GM23338 (cell line): ENCODE measurements around the gene LGALSL. TPM values are rescaled to one million over a fixed set of nuclear protein-coding genes. Genes with fewer than 3 reads are reported as not detected.

ENCODE experiments used
- ATAC-seq: fragments of 200-7000 bp; cut with Tn5 transposase; 3 replicates; pipeline ENCODE4 v1.9.1; 2020
- DNase-seq: peaks from one replicate; pipeline ENCODE4 v3.0.0-alpha.2; 2015; ENCODE audit warnings: low spot score
- H2AFZ ChIP-seq: fragments of 200-600 bp; sonication (generic); 2 replicates; pipeline ENCODE4 v1.8.0; 2016; ENCODE audit warnings: antibody characterized with exemption, mild to moderate bottlenecking, moderate library complexity
- H3F3A ChIP-seq: fragments of 200-600 bp; sonication (generic); replicated peaks from 2 replicates; pipeline ENCODE4 v1.8.0; 2017; ENCODE audit warnings: antibody characterized with exemption, mixed run types, low read depth
- H3K27ac ChIP-seq: fragments of 200-600 bp; sonication (generic); 2 replicates; pipeline ENCODE4 v1.6.1; 2016; ENCODE audit warnings: low read depth
- H3K27me3 ChIP-seq: fragments of 200-600 bp; sonication (generic); 2 replicates; pipeline ENCODE4 v1.8.0; 2016; ENCODE audit warnings: mild to moderate bottlenecking, mixed run types, moderate library complexity; ENCODE audit not compliant: insufficient read depth
- H3K36me3 ChIP-seq: fragments of 200-600 bp; sonication (generic); 2 replicates; pipeline ENCODE4 v1.8.0; 2016; ENCODE audit warnings: mild to moderate bottlenecking; ENCODE audit not compliant: insufficient read depth
- H3K4me1 ChIP-seq: fragments of 200-600 bp; sonication (generic); 2 replicates; pipeline ENCODE4 v1.8.0; 2016; ENCODE audit warnings: mild to moderate bottlenecking, moderate library complexity; ENCODE audit not compliant: insufficient read depth
- H3K4me2 ChIP-seq: fragments of 200-600 bp; sonication (generic); 2 replicates; pipeline ENCODE4 v1.7.1; 2017; ENCODE audit warnings: mixed run types
- H3K4me3 ChIP-seq: fragments of 200-600 bp; sonication (generic); 2 replicates; pipeline ENCODE4 v1.6.1; 2016; ENCODE audit warnings: mixed run types
- H3K79me2 ChIP-seq: fragments of 200-600 bp; sonication (generic); replicated peaks from 2 replicates; pipeline ENCODE4 v1.8.0; 2017; ENCODE audit warnings: mild to moderate bottlenecking; ENCODE audit not compliant: insufficient read depth
- H3K9me2 ChIP-seq: fragments of 200-600 bp; sonication (generic); 2 replicates; pipeline ENCODE4 v1.8.0; 2017; ENCODE audit not compliant: insufficient read depth
- H4K20me1 ChIP-seq: fragments of 200-600 bp; sonication (generic); replicated peaks from 2 replicates; pipeline ENCODE4 v1.8.0; 2017; ENCODE audit warnings: mild to moderate bottlenecking; ENCODE audit not compliant: insufficient read depth
- H3K27ac Mint-ChIP-seq: 2 replicates; pipeline ENCODE4 v1.8.0; 2020; ENCODE audit warnings: inconsistent platforms, mild to moderate bottlenecking, moderate library complexity, mixed read lengths
- H3K27me3 Mint-ChIP-seq: 3 replicates; pipeline ENCODE4 v1.8.0; 2022; ENCODE audit warnings: low read depth, mild to moderate bottlenecking, moderate library complexity, mixed read lengths, inconsistent platforms; ENCODE audit not compliant: insufficient read depth, poor library complexity
- H3K36me3 Mint-ChIP-seq: 3 replicates; pipeline ENCODE4 v1.8.0; 2021; ENCODE audit warnings: low read depth, mild to moderate bottlenecking, inconsistent platforms, moderate library complexity, mixed read lengths
- H3K4me1 Mint-ChIP-seq: 3 replicates; pipeline ENCODE4 v1.8.0; 2020; ENCODE audit warnings: mild to moderate bottlenecking, inconsistent platforms, mixed read lengths
- H3K4me3 Mint-ChIP-seq: 3 replicates; pipeline ENCODE4 v1.8.0; 2021; ENCODE audit warnings: moderate library complexity, mild to moderate bottlenecking, inconsistent platforms, mixed read lengths
- H3K9me3 Mint-ChIP-seq: 3 replicates; pipeline ENCODE4 v1.8.0; 2020; ENCODE audit warnings: moderate library complexity, mild to moderate bottlenecking, inconsistent platforms, mixed read lengths
- CREB1 ChIP-seq: fragments of 250-450 bp; sonication (Bioruptor Pico); IDR thresholded peaks from 2 replicates; pipeline ENCODE4 v1.5.0; 2020; ENCODE audit warnings: low read depth, mild to moderate bottlenecking, moderate library complexity
- EZH2 ChIP-seq: fragments of 200-600 bp; sonication (generic); IDR thresholded peaks from one replicate; pipeline ENCODE4 v1.8.0; 2017; ENCODE audit warnings: antibody characterized with exemption, mild to moderate bottlenecking, low read depth; ENCODE audit not compliant: unreplicated experiment
- JUNB ChIP-seq: IDR thresholded peaks from one replicate; pipeline ENCODE4 v1.6.1; 2016; ENCODE audit warnings: antibody characterized with exemption; ENCODE audit not compliant: unreplicated experiment
- POLR2AphosphoS5 ChIP-seq: IDR thresholded peaks from 2 replicates; pipeline ENCODE4 v1.6.1; 2016; ENCODE audit warnings: antibody characterized with exemption, low read depth
- polyA plus RNA-seq: library from polyadenylated mRNA; unstranded; fragments of >200 nt; fragmentation: Nextera tagmentation; extraction: Ambion mirVana; gene quantifications from 2 replicates; pipeline ENCODE4 v1.2.1, GENCODE V29; 2016
- total RNA-seq: library from RNA; depleted of rRNA; stranded (reverse); fragments of >200 nt; shearing (Covaris generic); gene quantifications from 2 replicates; pipeline ENCODE4 v1.2.3, GENCODE V29; 2014
- TF ChIP-seq, protein P1 (sequence below): IDR thresholded peaks from one replicate; pipeline ENCODE4 v1.6.1; 2018; ENCODE audit warnings: antibody characterized with exemption; ENCODE audit not compliant: unreplicated experiment
- TF ChIP-seq, protein P2 (sequence below): IDR thresholded peaks from 2 replicates; pipeline ENCODE4 v1.6.1; 2016; ENCODE audit warnings: antibody characterized with exemption
- TF ChIP-seq, protein P3 (sequence below): fragments of 250-450 bp; sonication (Bioruptor Pico); IDR thresholded peaks from 2 replicates; pipeline ENCODE4 v1.5.0; 2020; ENCODE audit warnings: mild to moderate bottlenecking, moderate library complexity

LGALSL gene
- total and polyA plus RNA-seq, 2 experiments from 2014 or later = 20.6 to 28.4 TPM

DNA sequence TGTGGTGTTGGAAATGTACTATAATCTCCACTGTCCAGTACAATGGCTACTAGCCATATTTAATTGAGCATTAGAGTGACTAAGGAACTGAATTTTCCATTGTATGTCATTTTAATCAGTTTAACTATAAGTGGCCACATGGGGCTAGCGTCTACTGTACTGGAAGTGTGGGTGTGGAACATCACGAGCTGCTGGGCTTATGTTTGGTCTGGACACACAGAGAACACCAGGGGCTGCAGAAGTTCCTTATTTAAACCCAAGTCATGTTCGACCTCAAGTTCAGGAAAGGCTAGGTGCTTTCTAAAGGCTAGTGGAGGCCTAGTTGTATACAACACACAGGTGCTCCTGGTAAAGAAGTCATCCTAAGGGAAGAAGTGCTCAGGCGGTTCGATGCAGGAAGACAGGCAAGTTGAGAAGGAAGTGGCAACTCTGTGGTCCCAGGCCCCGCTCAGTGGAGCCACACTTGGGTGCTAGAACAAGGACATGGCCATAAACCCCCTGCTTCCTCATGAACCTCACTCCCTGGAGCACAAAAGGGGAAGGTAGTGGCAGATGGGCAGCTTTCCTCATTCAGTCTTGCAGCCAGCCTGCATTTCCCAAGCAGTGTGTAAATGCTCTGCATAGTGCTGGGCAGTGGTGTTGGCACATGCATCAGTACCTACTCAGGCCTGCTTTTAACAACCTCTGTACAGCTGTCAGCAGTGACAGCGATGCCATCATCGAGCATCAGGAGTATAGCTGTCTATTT lies 13.3 kb downstream of the LGALSL start (continued):
- TF ChIP-seq, protein P1, sequence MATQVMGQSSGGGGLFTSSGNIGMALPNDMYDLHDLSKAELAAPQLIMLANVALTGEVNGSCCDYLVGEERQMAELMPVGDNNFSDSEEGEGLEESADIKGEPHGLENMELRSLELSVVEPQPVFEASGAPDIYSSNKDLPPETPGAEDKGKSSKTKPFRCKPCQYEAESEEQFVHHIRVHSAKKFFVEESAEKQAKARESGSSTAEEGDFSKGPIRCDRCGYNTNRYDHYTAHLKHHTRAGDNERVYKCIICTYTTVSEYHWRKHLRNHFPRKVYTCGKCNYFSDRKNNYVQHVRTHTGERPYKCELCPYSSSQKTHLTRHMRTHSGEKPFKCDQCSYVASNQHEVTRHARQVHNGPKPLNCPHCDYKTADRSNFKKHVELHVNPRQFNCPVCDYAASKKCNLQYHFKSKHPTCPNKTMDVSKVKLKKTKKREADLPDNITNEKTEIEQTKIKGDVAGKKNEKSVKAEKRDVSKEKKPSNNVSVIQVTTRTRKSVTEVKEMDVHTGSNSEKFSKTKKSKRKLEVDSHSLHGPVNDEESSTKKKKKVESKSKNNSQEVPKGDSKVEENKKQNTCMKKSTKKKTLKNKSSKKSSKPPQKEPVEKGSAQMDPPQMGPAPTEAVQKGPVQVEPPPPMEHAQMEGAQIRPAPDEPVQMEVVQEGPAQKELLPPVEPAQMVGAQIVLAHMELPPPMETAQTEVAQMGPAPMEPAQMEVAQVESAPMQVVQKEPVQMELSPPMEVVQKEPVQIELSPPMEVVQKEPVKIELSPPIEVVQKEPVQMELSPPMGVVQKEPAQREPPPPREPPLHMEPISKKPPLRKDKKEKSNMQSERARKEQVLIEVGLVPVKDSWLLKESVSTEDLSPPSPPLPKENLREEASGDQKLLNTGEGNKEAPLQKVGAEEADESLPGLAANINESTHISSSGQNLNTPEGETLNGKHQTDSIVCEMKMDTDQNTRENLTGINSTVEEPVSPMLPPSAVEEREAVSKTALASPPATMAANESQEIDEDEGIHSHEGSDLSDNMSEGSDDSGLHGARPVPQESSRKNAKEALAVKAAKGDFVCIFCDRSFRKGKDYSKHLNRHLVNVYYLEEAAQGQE = no peak
- TF ChIP-seq, protein P2, sequence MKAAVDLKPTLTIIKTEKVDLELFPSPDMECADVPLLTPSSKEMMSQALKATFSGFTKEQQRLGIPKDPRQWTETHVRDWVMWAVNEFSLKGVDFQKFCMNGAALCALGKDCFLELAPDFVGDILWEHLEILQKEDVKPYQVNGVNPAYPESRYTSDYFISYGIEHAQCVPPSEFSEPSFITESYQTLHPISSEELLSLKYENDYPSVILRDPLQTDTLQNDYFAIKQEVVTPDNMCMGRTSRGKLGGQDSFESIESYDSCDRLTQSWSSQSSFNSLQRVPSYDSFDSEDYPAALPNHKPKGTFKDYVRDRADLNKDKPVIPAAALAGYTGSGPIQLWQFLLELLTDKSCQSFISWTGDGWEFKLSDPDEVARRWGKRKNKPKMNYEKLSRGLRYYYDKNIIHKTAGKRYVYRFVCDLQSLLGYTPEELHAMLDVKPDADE = no peak
- TF ChIP-seq POLR2AphosphoS5 (no peak), EZH2 (no peak)

DNA sequence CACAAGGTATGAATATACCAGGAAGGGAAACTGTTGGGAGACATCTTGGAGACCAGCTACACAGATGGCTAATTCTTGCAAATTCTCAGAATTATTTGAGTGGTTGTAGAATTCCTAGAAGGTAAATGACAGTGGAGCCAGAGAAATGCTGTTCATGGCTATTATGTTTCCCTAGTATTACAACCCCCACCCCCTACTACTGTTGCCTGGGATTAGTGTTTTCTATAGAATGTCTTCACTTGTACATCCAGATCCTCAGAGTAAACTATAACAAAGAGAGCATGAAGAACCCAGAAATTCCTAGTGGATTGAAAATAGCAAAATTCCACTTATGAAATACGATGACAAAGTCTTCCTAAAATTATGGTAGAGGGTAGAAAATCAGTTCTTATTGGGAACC lies 15.3 kb downstream of the LGALSL start:
- H3K27ac Mint-ChIP-seq = no peak overlapping the region
- H3K4me2 ChIP-seq = no peak overlapping the region
- no peak for TF ChIP-seq CREB1 (CRISPR knock-in tag)
- TF ChIP-seq, protein P1 = no peak
- no peak for TF ChIP-seq JUNB
- TF ChIP-seq, protein P3, sequence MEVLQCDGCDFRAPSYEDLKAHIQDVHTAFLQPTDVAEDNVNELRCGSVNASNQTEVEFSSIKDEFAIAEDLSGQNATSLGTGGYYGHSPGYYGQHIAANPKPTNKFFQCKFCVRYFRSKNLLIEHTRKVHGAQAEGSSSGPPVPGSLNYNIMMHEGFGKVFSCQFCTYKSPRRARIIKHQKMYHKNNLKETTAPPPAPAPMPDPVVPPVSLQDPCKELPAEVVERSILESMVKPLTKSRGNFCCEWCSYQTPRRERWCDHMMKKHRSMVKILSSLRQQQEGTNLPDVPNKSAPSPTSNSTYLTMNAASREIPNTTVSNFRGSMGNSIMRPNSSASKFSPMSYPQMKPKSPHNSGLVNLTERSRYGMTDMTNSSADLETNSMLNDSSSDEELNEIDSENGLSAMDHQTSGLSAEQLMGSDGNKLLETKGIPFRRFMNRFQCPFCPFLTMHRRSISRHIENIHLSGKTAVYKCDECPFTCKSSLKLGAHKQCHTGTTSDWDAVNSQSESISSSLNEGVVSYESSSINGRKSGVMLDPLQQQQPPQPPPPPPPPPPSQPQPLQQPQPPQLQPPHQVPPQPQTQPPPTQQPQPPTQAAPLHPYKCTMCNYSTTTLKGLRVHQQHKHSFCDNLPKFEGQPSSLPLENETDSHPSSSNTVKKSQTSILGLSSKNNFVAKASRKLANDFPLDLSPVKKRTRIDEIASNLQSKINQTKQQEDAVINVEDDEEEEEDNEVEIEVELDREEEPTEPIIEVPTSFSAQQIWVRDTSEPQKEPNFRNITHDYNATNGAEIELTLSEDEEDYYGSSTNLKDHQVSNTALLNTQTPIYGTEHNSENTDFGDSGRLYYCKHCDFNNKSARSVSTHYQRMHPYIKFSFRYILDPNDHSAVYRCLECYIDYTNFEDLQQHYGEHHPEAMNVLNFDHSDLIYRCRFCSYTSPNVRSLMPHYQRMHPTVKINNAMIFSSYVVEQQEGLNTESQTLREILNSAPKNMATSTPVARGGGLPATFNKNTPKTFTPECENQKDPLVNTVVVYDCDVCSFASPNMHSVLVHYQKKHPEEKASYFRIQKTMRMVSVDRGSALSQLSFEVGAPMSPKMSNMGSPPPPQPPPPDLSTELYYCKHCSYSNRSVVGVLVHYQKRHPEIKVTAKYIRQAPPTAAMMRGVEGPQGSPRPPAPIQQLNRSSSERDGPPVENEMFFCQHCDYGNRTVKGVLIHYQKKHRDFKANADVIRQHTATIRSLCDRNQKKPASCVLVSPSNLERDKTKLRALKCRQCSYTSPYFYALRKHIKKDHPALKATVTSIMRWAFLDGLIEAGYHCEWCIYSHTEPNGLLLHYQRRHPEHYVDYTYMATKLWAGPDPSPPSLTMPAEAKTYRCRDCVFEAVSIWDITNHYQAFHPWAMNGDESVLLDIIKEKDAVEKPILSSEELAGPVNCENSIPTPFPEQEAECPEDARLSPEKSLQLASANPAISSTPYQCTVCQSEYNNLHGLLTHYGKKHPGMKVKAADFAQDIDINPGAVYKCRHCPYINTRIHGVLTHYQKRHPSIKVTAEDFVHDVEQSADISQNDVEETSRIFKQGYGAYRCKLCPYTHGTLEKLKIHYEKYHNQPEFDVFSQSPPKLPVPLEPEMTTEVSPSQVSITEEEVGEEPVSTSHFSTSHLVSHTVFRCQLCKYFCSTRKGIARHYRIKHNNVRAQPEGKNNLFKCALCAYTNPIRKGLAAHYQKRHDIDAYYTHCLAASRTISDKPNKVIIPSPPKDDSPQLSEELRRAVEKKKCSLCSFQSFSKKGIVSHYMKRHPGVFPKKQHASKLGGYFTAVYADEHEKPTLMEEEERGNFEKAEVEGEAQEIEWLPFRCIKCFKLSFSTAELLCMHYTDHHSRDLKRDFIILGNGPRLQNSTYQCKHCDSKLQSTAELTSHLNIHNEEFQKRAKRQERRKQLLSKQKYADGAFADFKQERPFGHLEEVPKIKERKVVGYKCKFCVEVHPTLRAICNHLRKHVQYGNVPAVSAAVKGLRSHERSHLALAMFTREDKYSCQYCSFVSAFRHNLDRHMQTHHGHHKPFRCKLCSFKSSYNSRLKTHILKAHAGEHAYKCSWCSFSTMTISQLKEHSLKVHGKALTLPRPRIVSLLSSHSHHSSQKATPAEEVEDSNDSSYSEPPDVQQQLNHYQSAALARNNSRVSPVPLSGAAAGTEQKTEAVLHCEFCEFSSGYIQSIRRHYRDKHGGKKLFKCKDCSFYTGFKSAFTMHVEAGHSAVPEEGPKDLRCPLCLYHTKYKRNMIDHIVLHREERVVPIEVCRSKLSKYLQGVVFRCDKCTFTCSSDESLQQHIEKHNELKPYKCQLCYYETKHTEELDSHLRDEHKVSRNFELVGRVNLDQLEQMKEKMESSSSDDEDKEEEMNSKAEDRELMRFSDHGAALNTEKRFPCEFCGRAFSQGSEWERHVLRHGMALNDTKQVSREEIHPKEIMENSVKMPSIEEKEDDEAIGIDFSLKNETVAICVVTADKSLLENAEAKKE (CRISPR knock-in tag) = no peak

More for the DNA sequence above, 15.3 kb downstream of the LGALSL start:
- Histone ChIP-seq H3K79me2 (no peaks in the 10 kb centered on the region), H3K9me2 (peaks cover 3% of the 10 kb centered on the region; the same call in 1 of the 2 replicates), H3K4me3 (no peak overlapping the region), H2AFZ (no peak overlapping the region), H3K36me3 (no peaks in the 10 kb centered on the region), H3K27me3 (no peaks in the 10 kb centered on the region), H3F3A (no peaks in the 10 kb centered on the region), H3K4me1 (peaks cover 7% of the 10 kb centered on the region), H3K27ac (no peak overlapping the region), H4K20me1 (no peaks in the 10 kb centered on the region)
- peaks cover 23% of the 10 kb centered on the region for H3K4me1 Mint-ChIP-seq
- DNase-seq = no peak
- no peaks in the 10 kb centered on the region for H3K9me3 Mint-ChIP-seq
- no peaks in the 10 kb centered on the region for H3K36me3 Mint-ChIP-seq
- H3K4me3 Mint-ChIP-seq = no peak overlapping the region
- ATAC-seq = no peak
- H3K27me3 Mint-ChIP-seq = peaks cover 2% of the 10 kb centered on the region
